ENCODE measurements around the gene DET1.
"Not testable (repeated sequence)": the region's sequence is repeated elsewhere in the genome, so short reads cannot be mapped to it uniquely, and the experiment has no call there.

The DET1 gene

GRCh38 chr15:88490036-88490435, 56.4 kb downstream of the DET1 start:
- DNase-seq, result no peak

GRCh38 chr15:88489321-88489720, 57.2 kb downstream of the DET1 start:
- DNase-seq, result no peak

- DNase-seq, result no peak
Observed at GRCh38 chr15:88487796-88488523, 58.5 kb downstream of the DET1 start.

GRCh38 chr15:88487178-88487795, 59.2 kb downstream of the DET1 start:
- DNase-seq, result no peak

- DNase-seq, result peak; percentile 29
Observed at GRCh38 chr15:88484682-88485331, 61.7 kb downstream of the DET1 start.

GRCh38 chr15:88482263-88482662, 64.2 kb downstream of the DET1 start:
- DNase-seq, result no peak

GRCh38 chr15:88480981-88481380, 65.5 kb downstream of the DET1 start:
- no peak for DNase-seq

- no peak for DNase-seq
Observed at GRCh38 chr15:88479169-88479568, 67.3 kb downstream of the DET1 start.

GRCh38 chr15:88477904-88478303, 68.6 kb downstream of the DET1 start:
- DNase-seq, result no peak

- no peak for DNase-seq
Observed at GRCh38 chr15:88477126-88477525, 69.4 kb downstream of the DET1 start.

GRCh38 chr15:88476635-88477060, 69.8 kb downstream of the DET1 start:
- no peak for DNase-seq

- not testable (repeated sequence) for DNase-seq
Observed at GRCh38 chr15:88473661-88474293, 72.7 kb downstream of the DET1 start.

- no peak for DNase-seq
Observed at GRCh38 chr15:88472225-88472624, 74.3 kb downstream of the DET1 start.

GRCh38 chr15:88470625-88471372, 75.7 kb downstream of the DET1 start:
- DNase-seq, result no peak

GRCh38 chr15:88469321-88469720, 77.2 kb downstream of the DET1 start:
- DNase-seq, result no peak

GRCh38 chr15:88468721-88469120, 77.8 kb downstream of the DET1 start:
- not testable (repeated sequence) for DNase-seq

- DNase-seq, result no peak
Observed at GRCh38 chr15:88467935-88468528, 78.4 kb downstream of the DET1 start.

GRCh38 chr15:88467073-88467934, 79.2 kb downstream of the DET1 start, which contains the start of the genes MRPL46 and MRPS11:
TSS of gene MRPL46 (minus strand) at chr15:88467388. CDS start at chr15:88467377, 11 bp downstream.
TSS of gene MRPS11 (plus strand) at chr15:88467708. CDS start at chr15:88467718, 10 bp downstream.
- DNase-seq, result peak; percentile 37

GRCh38 chr15:88465633-88466224, 80.8 kb downstream of the DET1 start:
- DNase-seq, result peak; percentile 24

GRCh38 chr15:88463870-88464532, 82.5 kb downstream of the DET1 start:
- no peak for DNase-seq
